Measurements from ENCODE around the gene NPC1.
A peak's percentile ranks its signal among the peaks of the same experiment; 100 is the strongest.

NPC1 gene

DNA sequence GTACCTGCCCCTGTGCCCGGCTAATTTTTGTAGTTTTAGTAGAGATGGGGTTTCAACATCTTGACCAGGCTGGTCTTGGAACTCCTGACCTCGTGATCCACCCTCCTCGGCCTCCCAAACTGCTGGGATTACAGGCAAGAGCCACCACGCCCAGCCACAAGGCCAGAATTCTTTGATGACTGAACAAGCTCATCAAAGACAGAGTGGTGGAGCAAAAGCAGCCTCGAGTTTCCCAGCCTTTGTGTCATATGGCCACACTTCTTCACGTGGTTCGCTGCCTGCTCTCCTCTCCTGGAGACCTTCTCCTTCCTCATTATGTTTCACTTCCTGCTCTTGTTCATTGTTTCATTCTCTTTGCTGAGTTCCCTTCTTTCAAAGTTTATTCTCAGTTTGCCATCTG is 9.9 kb upstream of the NPC1 start:
- H3K9me3 ChIP-seq (ENCODE audit: severe bottlenecking): no peaks in the 10 kb centered on the region
- ATAC-seq (ENCODE audit: low read depth): no peak
- H3K4me1 ChIP-seq (ENCODE audit: insufficient read depth, poor library complexity, severe bottlenecking): peaks cover 17% of the 10 kb centered on the region
- TF ChIP-seq, protein P1, sequence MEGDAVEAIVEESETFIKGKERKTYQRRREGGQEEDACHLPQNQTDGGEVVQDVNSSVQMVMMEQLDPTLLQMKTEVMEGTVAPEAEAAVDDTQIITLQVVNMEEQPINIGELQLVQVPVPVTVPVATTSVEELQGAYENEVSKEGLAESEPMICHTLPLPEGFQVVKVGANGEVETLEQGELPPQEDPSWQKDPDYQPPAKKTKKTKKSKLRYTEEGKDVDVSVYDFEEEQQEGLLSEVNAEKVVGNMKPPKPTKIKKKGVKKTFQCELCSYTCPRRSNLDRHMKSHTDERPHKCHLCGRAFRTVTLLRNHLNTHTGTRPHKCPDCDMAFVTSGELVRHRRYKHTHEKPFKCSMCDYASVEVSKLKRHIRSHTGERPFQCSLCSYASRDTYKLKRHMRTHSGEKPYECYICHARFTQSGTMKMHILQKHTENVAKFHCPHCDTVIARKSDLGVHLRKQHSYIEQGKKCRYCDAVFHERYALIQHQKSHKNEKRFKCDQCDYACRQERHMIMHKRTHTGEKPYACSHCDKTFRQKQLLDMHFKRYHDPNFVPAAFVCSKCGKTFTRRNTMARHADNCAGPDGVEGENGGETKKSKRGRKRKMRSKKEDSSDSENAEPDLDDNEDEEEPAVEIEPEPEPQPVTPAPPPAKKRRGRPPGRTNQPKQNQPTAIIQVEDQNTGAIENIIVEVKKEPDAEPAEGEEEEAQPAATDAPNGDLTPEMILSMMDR (IDR thresholded peaks at IDR 0.05; ENCODE audit: poor library complexity, severe bottlenecking): no peak
- H3K36me3 ChIP-seq (ENCODE audit: low read depth): no peaks in the 10 kb centered on the region
- no peak overlapping the region for H3K4me3 ChIP-seq (ENCODE audit: severe bottlenecking)
- H3K27me3 ChIP-seq (ENCODE audit: insufficient read depth, poor library complexity, severe bottlenecking): no peaks in the 10 kb centered on the region
- no peak overlapping the region for H3K27ac ChIP-seq (ENCODE audit: poor library complexity, severe bottlenecking)
- no peak for DNase-seq (ENCODE audit: low spot score)

DNA sequence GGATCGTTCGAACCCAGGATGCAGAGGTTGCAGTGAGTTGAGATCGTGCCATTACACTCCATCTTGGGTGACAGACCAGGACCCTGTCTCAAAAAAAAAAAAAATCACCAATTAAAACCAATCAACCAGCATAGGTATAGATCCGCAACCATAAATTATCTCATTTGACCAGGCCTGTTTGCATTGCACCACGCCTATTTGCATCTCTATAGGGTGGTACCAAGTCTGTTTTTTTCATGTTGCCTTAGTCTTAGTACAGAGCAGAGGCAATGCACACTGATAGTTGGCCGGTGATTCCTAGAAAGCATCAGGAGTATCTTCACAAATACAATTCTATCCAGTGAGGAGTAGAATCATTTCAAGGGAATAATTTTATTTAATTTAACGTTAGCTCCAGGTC is 9.3 kb upstream of the NPC1 start:
- DNase-seq (ENCODE audit: low spot score) (no peak), ATAC-seq (ENCODE audit: low read depth) (no peak)
- H3K36me3 ChIP-seq (ENCODE audit: low read depth): no peaks in the 10 kb centered on the region
- H3K4me1 ChIP-seq (ENCODE audit: insufficient read depth, poor library complexity, severe bottlenecking): peaks cover 22% of the 10 kb centered on the region
- no peaks in the 10 kb centered on the region for H3K9me3 ChIP-seq (ENCODE audit: severe bottlenecking)
- H3K4me3 ChIP-seq (ENCODE audit: severe bottlenecking): no peak overlapping the region
- H3K27ac ChIP-seq (ENCODE audit: poor library complexity, severe bottlenecking): no peak overlapping the region
- TF ChIP-seq, protein P1 (IDR thresholded peaks at IDR 0.05; ENCODE audit: poor library complexity, severe bottlenecking): no peak
- no peaks in the 10 kb centered on the region for H3K27me3 ChIP-seq (ENCODE audit: insufficient read depth, poor library complexity, severe bottlenecking)

DNA sequence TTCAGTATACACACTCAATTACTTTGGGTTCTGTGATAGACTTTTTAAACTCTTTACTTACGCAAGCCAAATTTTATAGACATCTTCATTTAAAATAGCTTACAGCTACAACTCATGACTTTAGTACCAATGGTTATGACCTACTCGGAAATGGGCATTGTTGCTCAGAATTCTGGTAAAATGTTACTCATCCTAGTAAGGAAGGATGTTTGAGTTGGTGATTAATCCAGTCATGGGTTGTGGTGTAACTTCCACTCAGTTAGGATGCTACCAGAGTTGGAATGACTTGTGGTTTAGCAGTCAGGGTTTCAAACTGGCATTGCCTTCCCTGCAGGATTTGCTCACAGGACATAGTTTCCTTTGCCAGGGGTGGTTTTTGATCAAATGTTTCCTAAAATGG is 7.4 kb upstream of the NPC1 start:
- peaks cover 30% of the 10 kb centered on the region for H3K4me1 ChIP-seq (ENCODE audit: insufficient read depth, poor library complexity, severe bottlenecking)
- H3K9me3 ChIP-seq (ENCODE audit: severe bottlenecking): no peaks in the 10 kb centered on the region
- H3K36me3 ChIP-seq (ENCODE audit: low read depth): no peaks in the 10 kb centered on the region
- TF ChIP-seq, protein P1 (IDR thresholded peaks at IDR 0.05; ENCODE audit: poor library complexity, severe bottlenecking): no peak
- peak overlapping the region; percentile 60 for H3K27ac ChIP-seq (ENCODE audit: poor library complexity, severe bottlenecking)
- peak; percentile 87 for ATAC-seq (ENCODE audit: low read depth)
- no peaks in the 10 kb centered on the region for H3K27me3 ChIP-seq (ENCODE audit: insufficient read depth, poor library complexity, severe bottlenecking)
- DNase-seq (ENCODE audit: low spot score): no peak
- no peak overlapping the region for H3K4me3 ChIP-seq (ENCODE audit: severe bottlenecking)

DNA sequence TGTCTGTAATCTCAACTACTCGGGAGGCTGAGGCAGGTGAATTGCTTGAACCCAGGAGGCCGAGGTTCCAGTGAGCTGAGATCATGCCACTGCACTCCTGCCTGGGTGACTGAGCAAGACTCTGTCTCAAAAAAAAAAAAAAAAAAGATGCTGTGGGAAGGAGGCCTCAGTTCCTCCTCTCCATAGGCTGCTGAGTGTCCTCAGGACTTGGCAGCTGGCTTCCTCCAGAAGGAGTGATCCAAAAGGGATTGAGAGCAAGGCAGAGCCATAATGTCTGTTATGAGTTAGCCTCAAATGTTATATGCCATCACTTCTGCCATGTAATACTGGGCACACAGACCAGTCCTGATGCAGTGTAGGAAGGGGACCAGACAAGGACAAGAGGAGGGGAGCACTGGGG is 6.6 kb upstream of the NPC1 start:
- Histone ChIP-seq H3K9me3 (ENCODE audit: severe bottlenecking) (no peaks in the 10 kb centered on the region), H3K27me3 (ENCODE audit: insufficient read depth, poor library complexity, severe bottlenecking) (no peaks in the 10 kb centered on the region), H3K4me1 (ENCODE audit: insufficient read depth, poor library complexity, severe bottlenecking) (peaks cover 32% of the 10 kb centered on the region), H3K4me3 (ENCODE audit: severe bottlenecking) (no peak overlapping the region), H3K36me3 (ENCODE audit: low read depth) (no peaks in the 10 kb centered on the region), H3K27ac (ENCODE audit: poor library complexity, severe bottlenecking) (peak overlapping the region; percentile 60)
- ATAC-seq (ENCODE audit: low read depth) (no peak), DNase-seq (ENCODE audit: low spot score) (no peak)
- TF ChIP-seq, protein P1 (IDR thresholded peaks at IDR 0.05; ENCODE audit: poor library complexity, severe bottlenecking): no peak

DNA sequence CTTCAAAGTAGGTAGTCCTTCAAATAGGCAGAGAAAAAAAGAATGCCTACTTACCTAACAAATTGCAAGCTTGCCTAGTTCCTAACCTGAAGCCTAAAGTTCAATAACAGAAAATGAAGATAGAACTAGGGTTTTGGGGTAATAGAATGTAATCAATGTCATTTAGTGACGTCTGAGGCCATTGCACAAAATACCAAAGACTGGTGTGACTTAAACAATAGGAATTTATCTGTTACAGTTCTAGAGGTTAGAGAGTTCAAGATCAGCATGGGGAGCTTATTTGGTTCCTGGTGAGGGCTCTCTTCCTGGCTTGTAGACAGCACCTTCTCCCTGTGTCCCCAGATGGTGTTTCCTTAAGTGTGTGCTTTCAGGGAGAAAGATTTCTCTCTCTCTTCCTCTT is 4.7 kb upstream of the NPC1 start:
- H3K36me3 ChIP-seq (ENCODE audit: low read depth): no peaks in the 10 kb centered on the region
- ATAC-seq (ENCODE audit: low read depth) (no peak), DNase-seq (ENCODE audit: low spot score) (no peak)
- peaks cover 37% of the 10 kb centered on the region for H3K4me1 ChIP-seq (ENCODE audit: insufficient read depth, poor library complexity, severe bottlenecking)
- H3K9me3 ChIP-seq (ENCODE audit: severe bottlenecking): no peaks in the 10 kb centered on the region
- H3K27ac ChIP-seq (ENCODE audit: poor library complexity, severe bottlenecking): peak overlapping the region; percentile 22
- H3K4me3 ChIP-seq (ENCODE audit: severe bottlenecking): no peak overlapping the region
- TF ChIP-seq, protein P1 (IDR thresholded peaks at IDR 0.05; ENCODE audit: poor library complexity, severe bottlenecking): no peak
- H3K27me3 ChIP-seq (ENCODE audit: insufficient read depth, poor library complexity, severe bottlenecking): no peaks in the 10 kb centered on the region

Data from RWPE2 (cell line).